ENCODE data around the gene ARG2.

- TF ChIP-seq, protein P1, sequence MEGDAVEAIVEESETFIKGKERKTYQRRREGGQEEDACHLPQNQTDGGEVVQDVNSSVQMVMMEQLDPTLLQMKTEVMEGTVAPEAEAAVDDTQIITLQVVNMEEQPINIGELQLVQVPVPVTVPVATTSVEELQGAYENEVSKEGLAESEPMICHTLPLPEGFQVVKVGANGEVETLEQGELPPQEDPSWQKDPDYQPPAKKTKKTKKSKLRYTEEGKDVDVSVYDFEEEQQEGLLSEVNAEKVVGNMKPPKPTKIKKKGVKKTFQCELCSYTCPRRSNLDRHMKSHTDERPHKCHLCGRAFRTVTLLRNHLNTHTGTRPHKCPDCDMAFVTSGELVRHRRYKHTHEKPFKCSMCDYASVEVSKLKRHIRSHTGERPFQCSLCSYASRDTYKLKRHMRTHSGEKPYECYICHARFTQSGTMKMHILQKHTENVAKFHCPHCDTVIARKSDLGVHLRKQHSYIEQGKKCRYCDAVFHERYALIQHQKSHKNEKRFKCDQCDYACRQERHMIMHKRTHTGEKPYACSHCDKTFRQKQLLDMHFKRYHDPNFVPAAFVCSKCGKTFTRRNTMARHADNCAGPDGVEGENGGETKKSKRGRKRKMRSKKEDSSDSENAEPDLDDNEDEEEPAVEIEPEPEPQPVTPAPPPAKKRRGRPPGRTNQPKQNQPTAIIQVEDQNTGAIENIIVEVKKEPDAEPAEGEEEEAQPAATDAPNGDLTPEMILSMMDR (IDR thresholded peaks at IDR 0.05 in 8 of 11, conservative IDR thresholded peaks at IDR 0.05 in 3 of 11), result peak; percentile 26 to 72 (median 63)
- TF ChIP-seq POLR2A (IDR thresholded peaks at IDR 0.05), result no peak
- TF ChIP-seq POLR2AphosphoS5 (IDR thresholded peaks at IDR 0.05), result no peak
Measured at GRCh38 chr14:67666750-67667449, 47.2 kb downstream of the ARG2 start.
